Activated naive CD4-positive, alpha-beta T cell treated with anti-CD3 and anti-CD28 coated beads, Interleukin-2, amount 50 U/mL, for 72 hours (primary cell): ENCODE data around the gene GRPEL1. TPM values are rescaled to one million over a fixed set of nuclear protein-coding genes. Genes with fewer than 3 reads are reported as not detected.

Experiments used
- ATAC-seq, 2 donors: fragments of 150-1000 bp; cut with Tn5 transposase; 2 replicates each; pipeline ENCODE4 v1.10.0; 2021; ENCODE audit warnings: mild to moderate bottlenecking in 2 of 2, moderate library complexity in 2 of 2
- DNase-seq, 2 donors: peaks; one replicate each; pipeline ENCODE4 v3.0.0; 2021 to 2022; ENCODE audit warnings: low spot score in 2 of 2
- H3K27ac Mint-ChIP-seq, 2 donors: one replicate each; pipeline ENCODE4 v1.8.0; 2022; ENCODE audit warnings: mild to moderate bottlenecking in 2 of 2, mixed read lengths in 2 of 2
- H3K36me3 Mint-ChIP-seq, 2 donors: one replicate each; pipeline ENCODE4 v1.8.0; 2022; ENCODE audit warnings: mixed read lengths in 2 of 2
- H3K9me3 Mint-ChIP-seq, 2 donors: one replicate each; pipeline ENCODE4 v1.8.0; 2022; ENCODE audit warnings: mixed read lengths in 2 of 2
- total RNA-seq, 2 donors: library from RNA; stranded (reverse); gene quantifications; one replicate each; pipeline ENCODE4 v1.2.3, GENCODE V29; 2022

GRPEL1 gene
- total RNA-seq, 2 donors from 2014 or later: 60.7 to 81.9 TPM

- H3K36me3 Mint-ChIP-seq: peaks cover 6 to 7% of the 10 kb centered on the region in 2 donors
Observed at GRCh38 chr4:7055111-7055989, 12.5 kb downstream of the GRPEL1 start.

GRCh38 chr4:7054106-7054880, 13.6 kb downstream of the GRPEL1 start:
- peak overlapping the region; percentile 70 to 86 for H3K27ac Mint-ChIP-seq

More at GRCh38 chr4:7055111-7055989, 12.5 kb downstream of the GRPEL1 start:
- ATAC-seq (no peak), DNase-seq (no peak)
- Mint-ChIP-seq H3K27ac (peak overlapping the region in 1 of 2 donors; percentile 68), H3K9me3 (no peaks in the 10 kb centered on the region)

GRCh38 chr4:7052923-7053715, 14.7 kb downstream of the GRPEL1 start:
- Mint-ChIP-seq H3K36me3 (peaks cover 6 to 7% of the 10 kb centered on the region in 2 donors), H3K9me3 (no peaks in the 10 kb centered on the region), H3K27ac (peak overlapping the region; percentile 70 to 88)
- peak; percentile 42 to 64 for ATAC-seq
- no peak for DNase-seq

More at GRCh38 chr4:7054106-7054880, 13.6 kb downstream of the GRPEL1 start:
- no peak for DNase-seq
- Mint-ChIP-seq H3K36me3 (peaks cover 6 to 7% of the 10 kb centered on the region in 2 donors), H3K9me3 (no peaks in the 10 kb centered on the region)
- no peak for ATAC-seq

DNA sequence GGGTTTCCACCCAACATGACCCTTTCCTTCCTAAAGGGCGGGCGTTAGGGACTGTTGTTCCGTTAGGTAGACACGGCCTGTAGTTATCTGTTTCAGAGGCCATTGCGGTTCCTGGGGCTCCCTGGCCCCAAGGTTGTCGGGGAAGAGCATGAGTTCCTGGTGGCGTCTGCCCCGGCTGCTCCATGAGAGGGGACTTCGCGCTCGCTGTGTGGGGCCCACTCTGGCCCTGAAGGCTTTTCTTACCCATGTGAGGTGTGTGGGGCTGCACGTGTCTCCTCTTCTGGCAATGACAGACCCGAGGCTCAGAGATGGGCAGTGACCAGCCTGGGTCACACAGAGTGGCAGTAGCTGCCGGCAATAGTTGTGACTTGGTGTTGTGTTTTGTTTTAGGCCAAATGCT, 15.6 kb downstream of the GRPEL1 start:
- H3K27ac Mint-ChIP-seq: peak overlapping the region; percentile 70 to 88
- peaks cover 6 to 7% of the 10 kb centered on the region in 2 donors for H3K36me3 Mint-ChIP-seq
- ATAC-seq (no peak), DNase-seq (no peak)
- no peaks in the 10 kb centered on the region for H3K9me3 Mint-ChIP-seq

DNA sequence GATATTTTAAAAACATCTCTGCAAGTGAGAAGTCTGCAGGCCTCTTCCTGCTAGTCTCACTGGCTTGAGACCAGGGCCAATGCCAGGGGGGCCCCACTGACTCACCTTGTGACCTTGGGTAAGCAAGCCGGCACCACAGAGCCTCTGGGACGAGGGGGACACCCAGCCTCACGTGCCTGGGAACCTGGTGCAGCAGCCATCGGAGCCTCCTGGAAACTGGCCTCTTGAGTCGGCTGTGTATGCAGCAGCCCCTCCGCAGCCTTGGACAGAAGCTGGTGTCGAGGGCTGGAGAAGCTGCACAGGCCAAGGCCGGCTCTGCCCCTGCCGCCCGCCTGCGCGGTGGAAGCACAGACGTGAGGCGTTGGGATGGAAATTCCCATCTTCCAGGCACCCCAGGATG, 16.0 kb downstream of the GRPEL1 start:
- no peaks in the 10 kb centered on the region for H3K9me3 Mint-ChIP-seq
- H3K36me3 Mint-ChIP-seq: peaks cover 6 to 7% of the 10 kb centered on the region in 2 donors
- ATAC-seq (no peak), DNase-seq (no peak)
- H3K27ac Mint-ChIP-seq: no peak overlapping the region

GRCh38 chr4:7051144-7051495, 16.7 kb downstream of the GRPEL1 start:
- H3K36me3 Mint-ChIP-seq: peaks cover 6 to 7% of the 10 kb centered on the region in 2 donors

GRCh38 chr4:7050481-7051143, 17.3 kb downstream of the GRPEL1 start:
- ATAC-seq: no peak
- H3K27ac Mint-ChIP-seq: peak overlapping the region; percentile 55 to 65

More at GRCh38 chr4:7051144-7051495, 16.7 kb downstream of the GRPEL1 start:
- H3K27ac Mint-ChIP-seq: peak overlapping the region; percentile 14 to 55
- no peaks in the 10 kb centered on the region for H3K9me3 Mint-ChIP-seq
- DNase-seq (no peak), ATAC-seq (no peak)

DNA sequence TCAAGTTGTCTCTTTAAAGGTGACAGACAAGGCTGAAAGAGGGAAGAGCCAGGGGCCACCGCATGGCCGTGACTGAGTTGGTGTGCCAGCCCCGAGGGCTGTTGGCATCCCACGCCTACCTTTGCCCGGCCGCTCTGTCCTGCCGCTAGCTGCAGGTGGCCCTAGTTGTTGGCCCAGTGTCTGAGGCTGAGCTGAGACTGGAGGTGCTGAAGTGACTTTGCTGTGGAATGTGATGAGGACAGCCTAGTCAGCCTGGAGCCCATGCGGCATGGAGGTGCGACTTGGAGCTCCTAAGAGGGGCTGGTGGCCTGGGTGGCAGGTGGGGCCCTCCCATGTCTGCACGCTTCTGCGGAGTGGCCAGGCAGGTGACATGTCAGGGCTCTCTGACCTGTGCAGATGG, 18.1 kb downstream of the GRPEL1 start:
- H3K9me3 Mint-ChIP-seq: no peaks in the 10 kb centered on the region
- peak overlapping the region; percentile 55 to 70 for H3K27ac Mint-ChIP-seq

More at GRCh38 chr4:7050481-7051143, 17.3 kb downstream of the GRPEL1 start:
- Mint-ChIP-seq H3K9me3 (no peaks in the 10 kb centered on the region), H3K36me3 (peaks cover 6 to 7% of the 10 kb centered on the region in 2 donors)
- DNase-seq: no peak

DNA sequence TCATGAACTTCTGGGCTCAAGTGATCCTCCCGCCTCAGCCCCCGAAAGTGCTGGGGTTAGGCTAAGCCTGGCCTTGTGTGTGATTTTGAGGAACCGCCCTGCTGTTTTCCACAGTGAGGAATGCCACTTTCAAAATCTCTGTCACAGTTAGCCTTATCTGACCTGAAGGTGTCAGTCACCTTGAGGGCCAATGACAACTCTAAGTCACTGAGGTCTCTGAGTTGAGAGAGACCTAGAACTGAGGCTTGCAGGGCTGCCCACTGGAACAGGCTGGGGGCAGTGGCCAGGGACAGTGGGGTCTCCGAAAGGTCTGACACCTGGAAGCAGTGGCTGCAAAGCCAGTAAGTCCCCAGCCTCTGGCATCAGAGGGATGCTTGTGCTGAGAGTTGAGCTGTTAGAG, 18.6 kb downstream of the GRPEL1 start:
- H3K27ac Mint-ChIP-seq: peak overlapping the region; percentile 55 to 70
- ATAC-seq: no peak

More for the DNA sequence above, 18.1 kb downstream of the GRPEL1 start:
- no peak for ATAC-seq
- H3K36me3 Mint-ChIP-seq: peaks cover 6 to 7% of the 10 kb centered on the region in 2 donors
- DNase-seq: no peak

DNA sequence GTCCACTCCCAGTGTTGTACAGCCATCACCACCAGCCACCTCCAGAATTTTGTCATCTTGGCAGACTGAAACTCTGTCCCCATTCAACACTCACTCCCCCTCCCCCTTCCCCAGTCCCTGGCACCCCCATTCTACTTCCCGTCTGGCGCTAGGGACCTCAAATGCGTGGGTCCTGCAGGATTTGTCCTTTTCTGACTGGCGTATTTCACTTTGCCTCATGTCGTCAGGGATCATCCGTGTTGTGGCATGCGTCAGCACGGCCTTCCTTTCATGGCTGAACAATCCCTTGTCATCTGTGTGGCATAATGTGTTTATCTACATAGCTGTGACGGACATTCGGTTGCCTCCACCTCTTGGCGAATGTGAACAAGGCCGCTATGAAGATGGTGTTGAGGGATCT, 19.2 kb downstream of the GRPEL1 start:
- peak overlapping the region in 1 of 2 donors; percentile 70 for H3K27ac Mint-ChIP-seq
- H3K36me3 Mint-ChIP-seq: no peaks in the 10 kb centered on the region
- no peaks in the 10 kb centered on the region for H3K9me3 Mint-ChIP-seq
- ATAC-seq: no peak
- no peak for DNase-seq

More for the DNA sequence above, 18.6 kb downstream of the GRPEL1 start:
- Mint-ChIP-seq H3K9me3 (no peaks in the 10 kb centered on the region), H3K36me3 (peaks cover 4 to 5% of the 10 kb centered on the region in 2 donors)
- DNase-seq: no peak

DNA sequence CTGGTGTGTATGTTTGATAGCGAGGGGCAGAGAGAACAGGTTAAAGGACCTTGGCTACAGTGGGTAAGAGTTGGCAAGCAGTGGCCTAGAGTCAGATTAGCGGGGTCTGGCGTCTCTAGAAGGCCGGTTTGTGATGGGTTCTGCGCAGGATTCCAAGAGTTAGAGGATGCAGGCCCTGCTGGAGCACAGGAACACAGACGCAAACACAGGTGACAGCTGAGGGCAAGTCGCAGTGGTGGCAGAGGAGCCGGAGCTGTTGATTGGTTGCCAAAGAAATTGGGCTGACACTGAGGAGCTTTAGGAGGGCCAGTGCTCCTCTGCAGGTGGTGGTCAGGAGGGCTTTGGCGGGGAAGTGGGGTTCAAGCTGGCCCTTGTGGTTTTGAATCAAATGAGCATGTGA, 20.9 kb downstream of the GRPEL1 start:
- no peaks in the 10 kb centered on the region for H3K9me3 Mint-ChIP-seq
- ATAC-seq (no peak), DNase-seq (no peak)
- H3K36me3 Mint-ChIP-seq: no peaks in the 10 kb centered on the region
- H3K27ac Mint-ChIP-seq: peak overlapping the region; percentile 40 to 88

DNA sequence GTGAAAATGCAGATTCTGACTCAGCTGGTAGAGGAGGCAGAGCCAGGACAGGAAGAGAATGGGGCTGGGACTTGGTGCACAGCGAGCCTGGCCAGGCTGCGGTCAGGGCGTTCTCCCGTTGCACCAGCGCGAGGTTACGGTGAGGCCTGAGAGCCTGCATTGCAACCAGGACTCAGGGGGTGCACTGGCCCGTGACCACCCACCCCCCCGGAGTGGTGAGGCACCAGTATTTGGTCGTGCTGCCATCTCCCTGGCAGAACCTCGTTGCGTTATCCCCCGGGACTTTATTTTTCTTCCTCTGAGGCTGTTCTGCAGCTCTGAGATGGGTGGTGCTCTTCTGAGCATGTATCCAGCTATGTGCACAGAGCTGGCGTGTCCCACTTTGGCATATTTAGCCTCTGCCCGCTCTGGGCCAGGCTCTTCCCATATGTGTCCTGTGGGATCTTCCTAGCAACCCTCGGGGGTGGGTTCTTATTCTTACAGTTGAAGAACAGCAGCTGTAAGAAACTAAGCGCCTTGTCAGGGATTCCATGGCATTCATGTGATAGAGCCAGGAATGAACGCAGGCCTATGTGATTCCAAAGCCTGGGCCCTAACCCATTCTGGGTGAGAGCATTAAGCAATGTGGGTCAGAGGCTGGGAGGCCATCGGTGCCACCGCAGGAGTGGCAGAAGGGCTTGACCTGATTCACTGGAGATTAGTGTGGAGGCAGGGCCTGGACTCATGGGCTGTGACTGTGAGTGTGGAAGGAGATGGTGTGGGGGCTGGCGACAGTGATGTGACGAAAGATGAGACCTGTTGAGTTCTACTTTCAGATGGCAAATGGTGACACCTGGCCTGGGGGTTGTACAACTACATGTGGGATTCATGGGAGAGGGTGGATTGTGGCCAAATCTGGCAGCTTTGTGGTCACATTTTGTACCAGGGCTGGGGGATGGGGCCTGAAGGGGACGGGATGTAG, 21.6 kb downstream of the GRPEL1 start:
- Mint-ChIP-seq H3K36me3 (no peaks in the 10 kb centered on the region), H3K9me3 (no peaks in the 10 kb centered on the region), H3K27ac (peak overlapping the region; percentile 40 to 88)
- ATAC-seq: no peak
- no peak for DNase-seq

DNA sequence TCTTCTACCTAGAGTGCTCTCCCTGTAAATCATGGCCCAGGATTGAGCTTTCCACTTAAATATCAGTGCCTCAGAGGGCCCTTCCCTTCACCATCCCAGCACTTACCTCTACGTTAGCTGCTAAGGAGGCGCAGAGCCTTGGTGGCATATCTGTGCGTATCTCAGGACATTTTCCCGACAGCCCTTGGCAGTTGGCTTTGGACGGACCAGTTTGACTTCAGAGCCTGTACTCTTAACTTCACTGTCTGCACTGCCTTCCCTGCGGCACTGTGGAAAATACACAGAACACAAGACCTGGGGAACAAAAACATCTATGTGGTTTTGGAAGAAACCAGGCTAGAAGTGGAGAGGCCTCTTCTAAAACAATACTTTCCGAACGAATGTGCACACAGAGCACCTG, 22.3 kb downstream of the GRPEL1 start:
- Mint-ChIP-seq H3K27ac (peak overlapping the region; percentile 87 to 96), H3K9me3 (no peaks in the 10 kb centered on the region), H3K36me3 (no peaks in the 10 kb centered on the region)
- DNase-seq (no peak), ATAC-seq (no peak)

DNA sequence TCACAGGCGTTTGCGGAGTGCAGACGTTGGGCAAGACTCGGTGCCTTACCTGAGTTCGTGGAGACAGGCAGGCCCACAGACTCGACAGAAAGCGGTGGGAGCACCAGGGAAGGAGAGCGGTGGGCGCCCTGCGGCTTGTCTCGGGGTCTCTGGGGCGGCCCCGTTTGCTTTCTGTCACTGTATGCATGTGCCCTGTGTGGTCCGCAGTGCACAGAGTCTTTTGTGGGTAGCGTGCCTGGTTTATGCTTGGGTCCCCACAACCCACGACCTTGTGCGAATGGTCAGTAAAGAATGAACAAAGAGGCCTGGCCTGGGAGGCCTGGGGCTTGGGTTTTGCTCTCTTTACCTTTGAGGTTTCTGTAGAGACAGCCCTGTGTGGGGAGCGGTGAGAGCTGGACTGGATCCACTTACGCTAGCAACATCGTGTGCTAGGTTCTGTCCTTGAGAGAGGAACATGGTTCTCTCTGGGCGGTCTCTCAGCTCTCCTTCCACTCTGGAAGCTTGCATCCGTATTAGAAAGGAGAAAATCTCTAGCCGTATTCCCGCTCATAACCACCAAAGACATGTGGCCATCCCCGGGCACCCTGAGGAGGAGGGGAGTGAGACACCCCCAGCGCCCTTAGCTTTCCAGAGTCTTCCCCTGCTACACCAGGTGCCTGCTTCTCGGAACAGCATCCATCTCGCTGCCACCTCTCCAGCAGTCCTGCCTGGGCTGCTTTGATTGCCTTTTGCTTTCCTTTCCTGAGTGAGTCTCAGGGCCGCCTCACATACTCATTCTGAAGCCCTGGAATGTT, 23.5 kb downstream of the GRPEL1 start:
- DNase-seq (no peak), ATAC-seq (no peak)
- Mint-ChIP-seq H3K36me3 (no peaks in the 10 kb centered on the region), H3K9me3 (no peaks in the 10 kb centered on the region), H3K27ac (peak overlapping the region; percentile 87 to 96)
